GM19324 (cell line): Measurements from ENCODE around the gene PRKAR1B.
"Not testable (repeated sequence)": the region's sequence is repeated elsewhere in the genome, so short reads cannot be mapped to it uniquely, and the experiment has no call there.

Experiments used
- ATAC-seq: cut with Tn5 transposase; IDR thresholded peaks from one replicate; pipeline ENCODE4 v1.9.1; 2021; ENCODE audit warnings: mild to moderate bottlenecking, moderate library complexity; ENCODE audit not compliant: unreplicated experiment, low FRiP score

PRKAR1B gene

GRCh38 chr7:566100-566499 is 161.0 kb downstream of the PRKAR1B start:
- ATAC-seq: no peak

GRCh38 chr7:564176-564865 is 162.8 kb downstream of the PRKAR1B start:
- no peak for ATAC-seq

- no peak for ATAC-seq
Measured at GRCh38 chr7:563629-564170, 163.4 kb downstream of the PRKAR1B start.

DNA sequence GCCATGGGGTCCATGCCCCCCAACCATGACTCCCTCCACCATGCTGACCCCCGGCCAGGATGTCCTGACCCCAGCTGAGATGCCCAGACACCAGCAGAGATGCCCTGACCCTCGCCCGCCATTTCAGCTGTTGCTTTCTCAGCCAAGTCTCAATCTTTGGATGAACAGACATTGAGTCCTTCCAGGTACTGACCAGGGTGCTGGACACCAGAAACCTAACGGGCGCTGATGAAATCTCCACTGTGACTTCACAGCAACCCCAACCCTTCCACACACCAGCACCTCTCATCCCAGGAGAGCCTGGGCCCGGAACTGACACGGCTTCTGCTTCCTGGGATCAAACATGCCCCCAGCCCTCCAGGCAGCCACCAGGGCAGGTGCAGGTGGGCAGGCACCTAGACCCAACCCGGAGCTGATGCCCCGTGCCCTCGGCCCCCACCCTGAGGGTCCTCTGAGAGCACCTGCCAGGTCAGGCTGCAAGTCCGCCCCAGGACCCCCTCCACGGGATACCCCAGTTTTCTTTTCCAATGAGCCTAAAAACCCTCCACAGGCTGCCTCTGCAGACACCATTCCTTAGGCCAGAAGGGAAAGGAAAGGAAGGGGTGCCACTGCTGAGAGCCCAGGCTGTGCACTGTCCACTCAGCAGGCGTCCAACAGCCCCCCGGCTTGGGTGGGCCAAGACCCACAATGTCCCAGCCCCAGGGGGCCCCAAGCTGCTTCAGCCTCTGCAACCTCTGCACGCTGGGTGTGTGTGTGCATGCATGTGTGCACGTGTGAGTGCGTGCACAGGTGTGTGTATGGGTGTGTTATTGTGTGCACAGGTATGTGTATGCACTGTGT is 164.1 kb downstream of the PRKAR1B start:
- no peak for ATAC-seq

DNA sequence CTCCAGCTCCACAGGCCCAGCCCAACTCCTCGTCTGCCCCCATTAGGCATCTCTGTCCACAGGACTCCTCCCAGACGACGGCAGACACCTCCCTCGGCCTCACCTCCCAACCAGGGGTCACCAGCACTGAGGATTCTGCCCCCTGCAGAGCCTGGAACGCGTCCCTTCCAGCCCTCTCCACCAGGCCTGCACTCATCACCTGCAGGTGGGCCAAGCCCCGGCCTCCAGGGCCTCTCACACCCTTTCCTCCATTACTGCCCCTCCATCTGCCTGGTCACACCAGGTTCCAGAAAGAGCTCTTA is 164.8 kb downstream of the PRKAR1B start:
- no peak for ATAC-seq

DNA sequence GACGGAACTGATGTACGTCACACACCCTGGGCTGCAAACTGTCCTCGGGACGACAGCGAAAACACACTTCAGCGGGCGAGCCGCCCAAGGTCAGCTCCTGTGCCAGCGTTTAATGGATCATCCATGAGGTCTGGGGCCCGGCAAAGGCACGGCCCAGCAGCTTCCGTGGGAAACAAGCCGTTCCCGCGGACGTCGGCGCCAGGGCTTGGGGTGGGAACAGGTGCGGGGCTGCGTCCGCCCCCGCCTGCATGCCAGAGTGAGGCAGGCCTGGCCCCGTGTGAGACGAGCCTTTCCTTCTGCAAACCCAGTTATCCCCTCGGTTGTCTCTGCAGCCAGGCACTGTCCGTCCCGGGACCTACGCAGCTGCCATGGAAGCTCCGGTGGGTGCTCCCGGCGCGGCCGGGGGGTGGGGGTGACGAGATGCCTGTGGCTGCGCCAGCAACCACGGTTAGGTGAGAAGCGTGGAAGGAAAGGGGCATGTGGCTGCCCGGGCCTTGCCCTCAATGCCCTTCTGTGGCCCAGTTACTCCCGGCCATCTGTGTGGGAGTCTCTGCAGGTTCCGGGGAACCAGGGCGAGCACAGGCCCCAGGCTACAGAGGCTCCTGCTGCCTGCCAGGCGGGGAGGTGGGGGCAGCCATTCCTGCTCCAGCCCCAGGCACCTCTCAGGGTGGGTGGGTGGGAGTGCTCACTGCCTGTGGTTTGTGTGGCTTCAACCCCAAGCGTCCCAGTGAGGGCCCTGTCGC is 165.3 kb downstream of the PRKAR1B start:
- ATAC-seq: no peak

DNA sequence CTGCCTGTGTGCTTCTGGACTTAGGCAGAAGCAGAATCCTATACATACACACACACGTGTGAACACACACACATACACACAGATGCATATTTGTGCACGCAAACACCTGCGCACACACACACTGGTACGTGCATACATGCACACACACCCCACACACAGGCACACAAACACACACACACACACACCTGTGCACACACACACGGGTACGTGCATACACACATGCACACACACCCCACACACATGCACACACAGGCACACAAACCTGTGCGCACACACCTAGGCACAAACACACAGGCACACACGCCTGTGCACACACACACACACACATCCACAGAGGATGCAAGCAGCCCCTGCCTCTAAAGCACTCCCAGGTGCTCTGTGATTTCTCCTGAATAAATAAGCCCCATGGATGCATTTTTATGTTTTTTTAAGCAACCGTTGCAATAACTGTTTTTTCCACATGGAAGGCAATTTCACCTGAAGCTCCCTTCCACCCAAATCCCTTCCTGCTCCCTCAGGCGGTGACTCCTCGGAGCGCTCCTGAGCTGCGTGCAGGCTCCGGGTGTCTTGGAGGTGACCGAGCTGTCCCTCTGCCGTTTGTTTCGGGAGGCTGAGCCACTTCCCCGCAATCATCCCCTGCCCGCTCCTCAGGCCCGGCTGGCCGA is 166.0 kb downstream of the PRKAR1B start:
- no peak for ATAC-seq

DNA sequence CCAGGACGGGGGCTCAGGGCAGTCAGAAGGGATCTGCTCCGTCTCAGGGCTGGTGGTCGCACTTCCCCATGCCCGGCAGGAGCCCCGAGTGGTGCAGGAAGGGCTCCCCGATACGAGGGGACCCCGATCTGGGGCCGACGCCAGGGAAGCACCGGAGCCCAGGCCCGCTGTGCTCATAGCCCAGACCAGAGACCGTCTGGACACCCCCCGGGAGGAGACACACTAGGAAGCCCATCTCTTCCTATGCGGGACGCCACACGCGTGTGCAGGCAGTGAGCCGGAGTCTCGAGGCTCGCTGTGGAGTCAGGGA is 167.7 kb downstream of the PRKAR1B start:
- no peak for ATAC-seq

- ATAC-seq: no peak
Measured at GRCh38 chr7:557558-557881, 169.6 kb downstream of the PRKAR1B start.

GRCh38 chr7:556837-557557 is 170.1 kb downstream of the PRKAR1B start:
- ATAC-seq: no peak

- no peak for ATAC-seq
Measured at GRCh38 chr7:556291-556826, 170.7 kb downstream of the PRKAR1B start.

- no peak for ATAC-seq
Measured at GRCh38 chr7:555551-556160, 171.4 kb downstream of the PRKAR1B start.

DNA sequence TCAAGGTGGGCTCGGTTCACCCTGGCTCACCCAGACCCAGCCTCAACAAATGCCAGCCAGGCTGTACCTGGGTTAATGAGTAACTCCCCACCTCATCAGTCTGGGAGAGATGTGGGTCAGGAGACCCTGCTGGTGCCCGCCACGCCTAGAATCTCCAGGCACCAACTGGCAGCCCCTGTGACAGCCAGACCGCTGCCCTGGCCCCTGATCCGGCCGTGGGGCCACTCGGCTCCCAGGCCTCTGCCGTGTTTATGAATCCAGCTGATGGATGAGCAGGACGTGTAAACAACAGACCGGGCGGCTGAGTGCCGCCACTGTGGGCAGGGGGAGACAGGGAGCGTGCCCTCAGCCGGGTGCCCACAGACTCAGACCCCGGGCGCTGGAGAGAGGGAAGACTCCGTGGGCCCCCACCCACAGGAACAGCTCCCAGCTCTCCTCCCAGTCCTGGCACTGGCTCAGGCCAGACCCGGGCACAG is 173.4 kb downstream of the PRKAR1B start:
- no peak for ATAC-seq

DNA sequence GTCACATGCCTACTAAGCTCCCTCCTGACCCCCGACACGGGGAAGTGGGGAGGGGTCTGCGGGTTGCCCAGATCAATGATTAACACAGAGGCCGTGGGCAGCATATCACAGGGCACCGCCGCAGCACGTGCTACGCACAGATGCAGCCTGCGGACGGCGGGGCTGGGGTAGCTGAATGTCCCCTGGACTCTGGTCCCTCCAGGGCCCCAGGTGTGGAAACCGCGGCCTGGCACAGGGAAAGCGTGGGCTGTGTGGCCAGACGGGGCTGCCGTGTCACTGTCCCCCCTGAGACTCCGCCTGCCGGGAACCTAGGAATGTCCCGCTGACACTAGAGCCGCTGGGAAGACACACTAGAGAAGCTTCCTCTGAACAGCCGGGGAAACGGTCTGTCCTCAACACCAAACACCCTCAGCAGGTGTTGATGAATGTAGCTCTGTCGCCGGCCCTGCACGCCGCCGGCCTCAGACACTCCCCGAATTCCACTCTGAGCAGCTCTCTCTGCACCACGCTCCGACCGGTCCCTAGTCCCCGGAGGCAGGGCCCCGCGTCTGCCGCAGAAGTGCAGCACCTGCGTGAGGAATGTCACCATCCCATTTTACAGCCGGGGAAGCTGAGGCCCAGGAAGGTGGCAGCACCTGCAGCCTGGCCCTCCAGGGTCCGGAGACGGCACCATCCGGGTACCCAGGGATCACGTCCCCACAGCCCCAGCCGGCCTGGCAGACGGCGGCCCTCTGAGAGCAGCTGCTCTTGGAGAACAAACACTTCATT is 174.0 kb downstream of the PRKAR1B start:
- no peak for ATAC-seq

- not testable (repeated sequence) for ATAC-seq
Measured at GRCh38 chr7:552151-552867, 174.8 kb downstream of the PRKAR1B start.

DNA sequence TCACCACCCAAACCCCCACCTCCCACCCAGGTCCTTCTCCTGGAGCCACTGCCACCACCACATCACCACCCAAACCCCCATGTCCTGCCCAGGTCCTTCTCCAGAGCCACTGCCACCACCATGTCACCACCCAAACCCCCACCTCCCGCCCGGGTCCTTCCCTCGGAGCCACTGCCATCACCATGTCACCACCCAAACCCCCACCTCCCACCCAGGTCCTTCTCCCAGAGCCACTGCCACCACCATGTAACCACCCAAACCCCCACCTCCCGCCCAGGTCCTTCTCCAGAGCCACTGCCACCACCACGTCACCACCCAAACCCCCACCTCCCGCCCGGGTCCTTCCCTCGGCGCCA is 175.5 kb downstream of the PRKAR1B start:
- not testable (repeated sequence) for ATAC-seq

GRCh38 chr7:550881-551614 is 176.0 kb downstream of the PRKAR1B start:
- ATAC-seq: no peak
